ENCODE data around the gene PPP1R8.

Gene PPP1R8

DNA sequence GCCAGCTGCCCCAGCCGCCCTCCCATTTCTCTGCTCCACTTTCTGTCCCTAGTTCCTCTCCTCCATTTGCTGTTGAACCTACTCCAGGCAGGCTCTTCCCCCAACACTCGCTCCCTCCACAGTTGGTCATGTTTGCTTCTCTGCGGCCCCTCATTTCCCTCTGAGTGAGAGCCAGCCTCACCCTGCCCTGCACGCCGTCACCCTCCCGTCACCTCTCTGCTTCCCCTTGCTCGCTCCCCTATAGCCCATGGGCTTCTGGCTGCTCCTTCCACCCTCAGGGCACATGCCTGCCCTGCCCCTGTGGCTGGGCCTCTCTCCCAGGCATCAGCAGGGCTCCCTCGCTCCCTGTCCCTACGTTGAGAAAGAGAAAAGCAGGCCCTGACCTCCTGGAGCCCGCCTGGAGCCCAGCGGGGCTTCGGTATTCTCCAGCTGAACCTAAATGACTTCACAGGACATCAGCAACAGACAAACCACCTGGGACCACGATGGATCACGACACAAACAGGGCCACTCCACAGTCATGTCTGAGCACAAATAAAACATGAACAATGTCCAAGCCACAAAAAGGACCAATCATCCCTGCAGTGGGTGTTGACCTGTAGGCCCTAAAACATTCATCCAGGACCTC is 28.5 kb downstream of the PPP1R8 start:
- no peak for TF ChIP-seq CEBPB (IDR thresholded peaks at IDR 0.05)
- TF ChIP-seq FOXM1 (IDR thresholded peaks at IDR 0.05; ENCODE audit: borderline replicate concordance, low read depth) = no peak
- no peak for TF ChIP-seq TEAD4 (IDR thresholded peaks at IDR 0.05)
- no peak for TF ChIP-seq NFIC (IDR thresholded peaks at IDR 0.05)
- no peak for TF ChIP-seq EGR1 (IDR thresholded peaks at IDR 0.05)
- TF ChIP-seq RAD21 (IDR thresholded peaks at IDR 0.05; ENCODE audit: low read depth) = no peak
- TF ChIP-seq, protein P1, sequence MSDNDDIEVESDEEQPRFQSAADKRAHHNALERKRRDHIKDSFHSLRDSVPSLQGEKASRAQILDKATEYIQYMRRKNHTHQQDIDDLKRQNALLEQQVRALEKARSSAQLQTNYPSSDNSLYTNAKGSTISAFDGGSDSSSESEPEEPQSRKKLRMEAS (IDR thresholded peaks at IDR 0.05) = no peak
- no peak for TF ChIP-seq YY1 (IDR thresholded peaks at IDR 0.05; ENCODE audit: low read depth)
- TF ChIP-seq TCF12 (IDR thresholded peaks at IDR 0.05; ENCODE audit: low read depth) = no peak
- no peak for TF ChIP-seq ZBTB7A (IDR thresholded peaks at IDR 0.05; ENCODE audit: low read depth)
- no peak for TF ChIP-seq EP300 (IDR thresholded peaks at IDR 0.05; ENCODE audit: borderline replicate concordance)
- no peak for TF ChIP-seq TAF1 (IDR thresholded peaks at IDR 0.05; ENCODE audit: low read depth)

DNA sequence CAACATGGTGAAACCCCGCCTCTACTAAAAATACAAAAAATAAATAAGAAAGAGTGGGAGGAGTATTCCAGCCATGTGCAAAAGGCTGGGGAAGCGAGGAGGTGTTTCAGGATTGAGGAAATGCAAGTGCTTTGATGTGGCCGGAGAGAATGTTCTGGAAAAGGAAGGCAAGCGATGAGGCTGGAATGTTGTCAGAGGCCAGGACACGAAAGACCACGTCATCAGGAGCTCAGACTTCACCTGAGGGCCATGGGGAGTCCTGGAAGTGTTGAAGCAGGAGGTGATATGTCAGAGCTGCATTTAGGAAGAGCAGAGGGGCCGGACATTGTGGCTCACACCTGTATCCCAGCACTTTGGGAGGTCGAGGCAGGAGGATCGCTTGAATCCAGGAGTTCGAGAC is 30.9 kb downstream of the PPP1R8 start:
- TF ChIP-seq EGR1 (IDR thresholded peaks at IDR 0.05) (no peak), TCF12 (IDR thresholded peaks at IDR 0.05; ENCODE audit: low read depth) (no peak), RAD21 (IDR thresholded peaks at IDR 0.05; ENCODE audit: low read depth) (no peak), CREB1 (IDR thresholded peaks at IDR 0.05; ENCODE audit: low read depth) (no peak)
- TF ChIP-seq, protein P2, sequence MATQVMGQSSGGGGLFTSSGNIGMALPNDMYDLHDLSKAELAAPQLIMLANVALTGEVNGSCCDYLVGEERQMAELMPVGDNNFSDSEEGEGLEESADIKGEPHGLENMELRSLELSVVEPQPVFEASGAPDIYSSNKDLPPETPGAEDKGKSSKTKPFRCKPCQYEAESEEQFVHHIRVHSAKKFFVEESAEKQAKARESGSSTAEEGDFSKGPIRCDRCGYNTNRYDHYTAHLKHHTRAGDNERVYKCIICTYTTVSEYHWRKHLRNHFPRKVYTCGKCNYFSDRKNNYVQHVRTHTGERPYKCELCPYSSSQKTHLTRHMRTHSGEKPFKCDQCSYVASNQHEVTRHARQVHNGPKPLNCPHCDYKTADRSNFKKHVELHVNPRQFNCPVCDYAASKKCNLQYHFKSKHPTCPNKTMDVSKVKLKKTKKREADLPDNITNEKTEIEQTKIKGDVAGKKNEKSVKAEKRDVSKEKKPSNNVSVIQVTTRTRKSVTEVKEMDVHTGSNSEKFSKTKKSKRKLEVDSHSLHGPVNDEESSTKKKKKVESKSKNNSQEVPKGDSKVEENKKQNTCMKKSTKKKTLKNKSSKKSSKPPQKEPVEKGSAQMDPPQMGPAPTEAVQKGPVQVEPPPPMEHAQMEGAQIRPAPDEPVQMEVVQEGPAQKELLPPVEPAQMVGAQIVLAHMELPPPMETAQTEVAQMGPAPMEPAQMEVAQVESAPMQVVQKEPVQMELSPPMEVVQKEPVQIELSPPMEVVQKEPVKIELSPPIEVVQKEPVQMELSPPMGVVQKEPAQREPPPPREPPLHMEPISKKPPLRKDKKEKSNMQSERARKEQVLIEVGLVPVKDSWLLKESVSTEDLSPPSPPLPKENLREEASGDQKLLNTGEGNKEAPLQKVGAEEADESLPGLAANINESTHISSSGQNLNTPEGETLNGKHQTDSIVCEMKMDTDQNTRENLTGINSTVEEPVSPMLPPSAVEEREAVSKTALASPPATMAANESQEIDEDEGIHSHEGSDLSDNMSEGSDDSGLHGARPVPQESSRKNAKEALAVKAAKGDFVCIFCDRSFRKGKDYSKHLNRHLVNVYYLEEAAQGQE (IDR thresholded peaks at IDR 0.05; ENCODE audit: low read depth) = no peak
- TF ChIP-seq, protein P3, sequence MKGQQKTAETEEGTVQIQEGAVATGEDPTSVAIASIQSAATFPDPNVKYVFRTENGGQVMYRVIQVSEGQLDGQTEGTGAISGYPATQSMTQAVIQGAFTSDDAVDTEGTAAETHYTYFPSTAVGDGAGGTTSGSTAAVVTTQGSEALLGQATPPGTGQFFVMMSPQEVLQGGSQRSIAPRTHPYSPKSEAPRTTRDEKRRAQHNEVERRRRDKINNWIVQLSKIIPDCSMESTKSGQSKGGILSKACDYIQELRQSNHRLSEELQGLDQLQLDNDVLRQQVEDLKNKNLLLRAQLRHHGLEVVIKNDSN (IDR thresholded peaks at IDR 0.05) = no peak

GRCh38 chr1:27862004-27862403 is 31.4 kb downstream of the PPP1R8 start:
- TF ChIP-seq YY1 (IDR thresholded peaks at IDR 0.05; ENCODE audit: low read depth) = no peak
- TF ChIP-seq FOXM1 (IDR thresholded peaks at IDR 0.05; ENCODE audit: borderline replicate concordance, low read depth) = no peak
- no peak for TF ChIP-seq TCF12 (IDR thresholded peaks at IDR 0.05; ENCODE audit: low read depth)
- TF ChIP-seq, protein P3 (IDR thresholded peaks at IDR 0.05) = no peak

DNA sequence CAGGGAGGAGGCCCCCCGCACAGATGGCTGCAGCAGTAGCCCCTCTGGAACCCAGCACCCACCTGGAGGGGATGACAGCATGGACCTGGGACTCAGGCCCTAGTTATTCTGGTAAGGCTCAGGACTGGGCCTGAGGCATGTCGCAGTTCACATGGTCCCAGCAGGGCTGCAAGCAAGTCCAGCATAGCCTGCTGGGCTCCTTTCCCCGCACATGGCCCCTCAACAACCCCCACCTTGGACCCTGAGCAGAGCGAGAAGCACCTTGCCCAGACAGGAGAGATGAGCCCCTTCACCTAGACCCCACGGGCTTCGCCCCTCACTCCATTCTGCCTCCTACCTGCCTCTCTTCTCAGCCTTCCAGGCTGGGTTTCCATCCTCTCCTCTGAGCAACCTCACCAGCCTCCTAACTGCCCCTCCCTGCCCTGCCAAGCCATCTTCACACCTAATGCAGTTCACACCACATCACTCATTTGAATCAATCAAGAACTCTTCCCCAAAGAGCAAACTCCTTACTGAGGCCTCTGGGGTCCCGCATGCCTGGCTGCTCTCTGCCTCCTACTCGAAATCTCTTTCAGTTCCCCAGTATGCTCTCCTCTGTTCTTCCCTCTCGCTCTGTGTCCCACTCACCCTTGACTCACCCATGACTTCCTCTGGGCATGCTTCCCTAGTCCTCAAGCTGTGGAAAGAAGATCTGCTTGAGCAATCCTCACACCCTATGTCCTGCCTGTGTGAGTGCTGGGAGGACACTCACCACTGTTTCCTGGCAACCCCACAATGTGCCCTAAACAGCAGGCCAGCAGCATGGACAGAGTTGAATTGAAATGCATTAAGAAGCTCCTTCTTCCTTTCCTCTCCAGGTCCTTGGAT is 32.3 kb downstream of the PPP1R8 start:
- TF ChIP-seq, protein P1 (IDR thresholded peaks at IDR 0.05) = 0 out of 2 replicates have a peak, but pooled peaks have one; percentile 21
- TF ChIP-seq ZBTB7A (IDR thresholded peaks at IDR 0.05; ENCODE audit: low read depth) = no peak

GRCh38 chr1:27863538-27863915 is 32.9 kb downstream of the PPP1R8 start:
- no peak for TF ChIP-seq TCF12 (IDR thresholded peaks at IDR 0.05; ENCODE audit: low read depth)
- TF ChIP-seq CREB1 (IDR thresholded peaks at IDR 0.05; ENCODE audit: low read depth) = no peak
- TF ChIP-seq, protein P3 (IDR thresholded peaks at IDR 0.05) = no peak
- TF ChIP-seq, protein P1 (IDR thresholded peaks at IDR 0.05) = no peak
- TF ChIP-seq RAD21 (IDR thresholded peaks at IDR 0.05; ENCODE audit: low read depth) = no peak

DNA sequence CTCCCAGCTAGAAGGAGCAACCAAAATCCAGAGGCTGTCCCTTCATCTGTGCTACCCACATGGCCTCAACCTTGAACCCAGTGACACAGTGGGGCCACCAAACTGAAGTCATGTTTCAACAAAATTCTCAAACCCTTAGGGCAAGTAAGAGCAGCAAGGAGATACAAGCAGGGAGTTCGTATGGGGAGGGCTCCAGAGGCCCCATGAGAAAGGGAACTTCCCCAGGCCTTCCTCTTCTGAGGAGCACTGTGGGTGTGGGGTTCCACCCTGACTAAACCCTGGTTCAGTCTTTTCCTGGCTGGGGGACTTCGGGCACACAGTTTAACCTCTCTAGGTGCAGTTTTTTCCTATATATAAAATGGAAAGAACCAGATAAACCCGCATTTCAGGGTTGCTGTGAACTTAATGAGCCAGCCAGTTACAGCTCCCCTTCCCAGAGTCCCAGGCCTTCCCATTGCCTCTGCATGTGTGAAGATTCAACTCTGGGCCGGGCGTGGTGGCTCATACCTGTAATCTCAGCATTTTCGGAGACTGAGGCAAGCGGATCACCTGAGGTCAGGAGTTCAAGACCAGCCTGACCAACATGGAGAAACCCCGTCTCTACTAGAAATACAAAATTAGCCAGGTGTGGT is 33.8 kb downstream of the PPP1R8 start:
- TF ChIP-seq TCF12 (IDR thresholded peaks at IDR 0.05; ENCODE audit: low read depth) = no peak
- TF ChIP-seq NFIC (IDR thresholded peaks at IDR 0.05) = no peak
- no peak for TF ChIP-seq TEAD4 (IDR thresholded peaks at IDR 0.05)
- TF ChIP-seq, protein P1 (IDR thresholded peaks at IDR 0.05) = no peak
- no peak for TF ChIP-seq ZBTB7A (IDR thresholded peaks at IDR 0.05; ENCODE audit: low read depth)
- TF ChIP-seq EGR1 (IDR thresholded peaks at IDR 0.05) = no peak
- no peak for TF ChIP-seq CREB1 (IDR thresholded peaks at IDR 0.05; ENCODE audit: low read depth)
- TF ChIP-seq YY1 (IDR thresholded peaks at IDR 0.05; ENCODE audit: low read depth) = no peak
- TF ChIP-seq, protein P3 (IDR thresholded peaks at IDR 0.05) = no peak
- no peak for TF ChIP-seq CEBPB (IDR thresholded peaks at IDR 0.05)
- TF ChIP-seq, protein P2 (IDR thresholded peaks at IDR 0.05; ENCODE audit: low read depth) = no peak
- no peak for TF ChIP-seq TAF1 (IDR thresholded peaks at IDR 0.05; ENCODE audit: low read depth)
- TF ChIP-seq EP300 (IDR thresholded peaks at IDR 0.05; ENCODE audit: borderline replicate concordance) = no peak
- TF ChIP-seq FOXM1 (IDR thresholded peaks at IDR 0.05; ENCODE audit: borderline replicate concordance, low read depth) = no peak
- TF ChIP-seq RAD21 (IDR thresholded peaks at IDR 0.05; ENCODE audit: low read depth) = no peak

Measured in Ishikawa (cell line).